H9 (cell line): ENCODE measurements around the gene ABHD15. TPM values are rescaled to one million over a fixed set of nuclear protein-coding genes. Genes with fewer than 3 reads are reported as not detected.

ENCODE experiments used
- DNase-seq: peaks from one replicate; pipeline ENCODE4 v3.0.0-alpha.2; 2017
- H2AFZ ChIP-seq: one replicate; pipeline ENCODE4 v1.6.1; 2013; ENCODE audit warnings: mild to moderate bottlenecking, low read length, control low read depth, moderate library complexity
- H2AK5ac ChIP-seq: 2 replicates; pipeline ENCODE4 v1.6.1; 2013; ENCODE audit warnings: low read length, control low read depth, mixed read lengths; ENCODE audit not compliant: insufficient read length
- H2BK120ac ChIP-seq: one replicate; pipeline ENCODE4 v1.6.1; 2013; ENCODE audit warnings: low read depth, mild to moderate bottlenecking, low read length, control low read depth, inconsistent platforms; ENCODE audit not compliant: poor library complexity, severe bottlenecking
- H2BK12ac ChIP-seq: 2 replicates; pipeline ENCODE4 v1.6.1; 2013; ENCODE audit warnings: low read length, control low read depth, mixed read lengths, low read depth; ENCODE audit not compliant: insufficient read length
- H2BK15ac ChIP-seq: 2 replicates; pipeline ENCODE4 v1.6.1; 2013; ENCODE audit warnings: low read depth, low read length, control low read depth
- H2BK20ac ChIP-seq: one replicate; pipeline ENCODE4 v1.6.1; 2013; ENCODE audit warnings: low read depth, mild to moderate bottlenecking, low read length, control low read depth, inconsistent platforms; ENCODE audit not compliant: poor library complexity, severe bottlenecking
- H2BK5ac ChIP-seq: 2 replicates; pipeline ENCODE4 v1.6.1; 2013; ENCODE audit warnings: low read length, control low read depth, mixed read lengths; ENCODE audit not compliant: insufficient read length
- H3K14ac ChIP-seq: 2 replicates; pipeline ENCODE4 v1.6.1; 2013; ENCODE audit warnings: low read length, control low read depth; ENCODE audit not compliant: insufficient read depth
- H3K18ac ChIP-seq: 2 replicates; pipeline ENCODE4 v1.6.1; 2013; ENCODE audit warnings: low read depth, mild to moderate bottlenecking, mixed read lengths, low read length, control low read depth; ENCODE audit not compliant: insufficient read length
- H3K23ac ChIP-seq: 2 replicates; pipeline ENCODE4 v1.6.1; 2013; ENCODE audit warnings: low read length, control low read depth, mixed read lengths, low read depth; ENCODE audit not compliant: insufficient read length
- H3K23me2 ChIP-seq: 2 replicates; pipeline ENCODE4 v1.6.1; 2013; ENCODE audit warnings: low read depth, mild to moderate bottlenecking, mixed read lengths, low read length, control low read depth; ENCODE audit not compliant: insufficient read length, poor library complexity, severe bottlenecking
- H3K27ac ChIP-seq: 2 replicates; pipeline ENCODE4 v1.5.1; 2013; ENCODE audit warnings: low read length, control low read depth, mixed read lengths, low read depth; ENCODE audit not compliant: insufficient read length
- H3K27me3 ChIP-seq: 2 replicates; pipeline ENCODE4 v1.6.1; 2013; ENCODE audit warnings: low read length, control low read depth, inconsistent platforms; ENCODE audit not compliant: insufficient read depth
- H3K4ac ChIP-seq: 2 replicates; pipeline ENCODE4 v1.6.1; 2013; ENCODE audit warnings: low read depth, mild to moderate bottlenecking, control low read depth, inconsistent platforms, low read length, moderate library complexity
- H3K4me1 ChIP-seq: 2 replicates; pipeline ENCODE4 v1.6.1; 2013; ENCODE audit warnings: low read length, control low read depth, inconsistent platforms; ENCODE audit not compliant: insufficient read depth
- H3K4me2 ChIP-seq: 2 replicates; pipeline ENCODE4 v1.6.1; 2013; ENCODE audit warnings: low read length, control low read depth, mixed read lengths; ENCODE audit not compliant: insufficient read length, insufficient read depth
- H3K56ac ChIP-seq: 2 replicates; pipeline ENCODE4 v1.6.1; 2013; ENCODE audit warnings: low read depth, mild to moderate bottlenecking, mixed read lengths, low read length, control low read depth; ENCODE audit not compliant: insufficient read length
- H3K79me1 ChIP-seq: 2 replicates; pipeline ENCODE4 v1.6.1; 2013; ENCODE audit warnings: low read depth, mild to moderate bottlenecking, moderate library complexity, low read length, control low read depth, inconsistent platforms; ENCODE audit not compliant: insufficient read depth, poor library complexity, severe bottlenecking
- H3K79me2 ChIP-seq: 2 replicates; pipeline ENCODE4 v1.6.1; 2013; ENCODE audit warnings: low read length, control low read depth, inconsistent platforms; ENCODE audit not compliant: insufficient read depth
- H3K9ac ChIP-seq: 2 replicates; pipeline ENCODE4 v1.6.1; 2013; ENCODE audit warnings: low read length, control low read depth, mixed read lengths; ENCODE audit not compliant: insufficient read length; ENCODE audit errors: extremely low read depth
- H3K9me3 ChIP-seq: one replicate; pipeline ENCODE4 v1.6.1; 2013; ENCODE audit warnings: low read depth, low read length, inconsistent platforms; ENCODE audit not compliant: control insufficient read depth
- H3T11ph ChIP-seq: one replicate; pipeline ENCODE4 v1.6.1; 2013; ENCODE audit warnings: mild to moderate bottlenecking, low read length, control low read depth, inconsistent platforms
- H4K20me1 ChIP-seq: one replicate; pipeline ENCODE4 v1.6.1; 2013; ENCODE audit not compliant: control insufficient read depth, insufficient read length, insufficient read depth
- H4K5ac ChIP-seq: 2 replicates; pipeline ENCODE4 v1.6.1; 2013; ENCODE audit warnings: low read depth, mild to moderate bottlenecking, mixed read lengths, low read length, control low read depth; ENCODE audit not compliant: insufficient read length
- H4K8ac ChIP-seq: replicated peaks from 2 replicates; pipeline ENCODE4 v1.6.1; 2013; ENCODE audit warnings: low read length, control low read depth, mixed read lengths, low read depth; ENCODE audit not compliant: insufficient read length
- H4K91ac ChIP-seq: 2 replicates; pipeline ENCODE4 v1.6.1; 2013; ENCODE audit warnings: low read depth, mild to moderate bottlenecking, moderate library complexity, mixed read lengths, low read length, control low read depth; ENCODE audit not compliant: insufficient read length
- H3K27ac Mint-ChIP-seq, 3 experiments: 2 replicates in 2 of 3; 3 replicates in 1 of 3; pipeline ENCODE4 v1.8.0; 2020 to 2021; ENCODE audit warnings: mixed read lengths in 3 of 3, mild to moderate bottlenecking in 1 of 3, moderate library complexity in 1 of 3
- H3K27me3 Mint-ChIP-seq: 2 replicates; pipeline ENCODE4 v1.8.0; 2021; ENCODE audit warnings: low read depth, mild to moderate bottlenecking, moderate library complexity, mixed read lengths
- H3K36me3 Mint-ChIP-seq, 3 experiments: 2 replicates in 2 of 3; 3 replicates in 1 of 3; pipeline ENCODE4 v1.8.0; 2020 to 2021; ENCODE audit warnings: low read depth in 3 of 3, mixed read lengths in 3 of 3; ENCODE audit not compliant: insufficient read depth in 1 of 3
- H3K4me1 Mint-ChIP-seq, 2 experiments: 2 replicates each; pipeline ENCODE4 v1.8.0; 2020; ENCODE audit warnings: mixed read lengths in 2 of 2
- H3K4me3 Mint-ChIP-seq, 2 experiments: 2 replicates in 1 of 2; 3 replicates in 1 of 2; pipeline ENCODE4 v1.8.0; 2020 to 2021; ENCODE audit warnings: mild to moderate bottlenecking in 2 of 2, mixed read lengths in 2 of 2, moderate library complexity in 1 of 2
- H3K9me3 Mint-ChIP-seq, 2 experiments: 2 replicates in 1 of 2; 3 replicates in 1 of 2; pipeline ENCODE4 v1.8.0; 2020; ENCODE audit warnings: mild to moderate bottlenecking in 2 of 2, mixed read lengths in 2 of 2, moderate library complexity in 1 of 2
- CTCF ChIP-seq: fragments of 200-600 bp; sonication (generic); conservative IDR thresholded peaks from 3 replicates; pipeline ENCODE4 v1.8.0; 2021; ENCODE audit warnings: antibody characterized with exemption, mild to moderate bottlenecking
- WGBS: extraction: QIAGEN DNeasy Blood & Tissue Kit; methylation state at CpG from one replicate; pipeline ENCODE4 v1.1.7; 2013; ENCODE audit warnings: missing lambda C conversion rate, low lambda C conversion rate, mixed read lengths; ENCODE audit not compliant: insufficient read length; ENCODE audit errors: extremely low coverage; 5-methylcytosine and 5-hydroxymethylcytosine counted together
- total RNA-seq: library from RNA; stranded (reverse); gene quantifications from 2 replicates; pipeline ENCODE4 v1.2.1, GENCODE V29; 2021

Gene ABHD15
- total RNA-seq, 1 experiment from 2014 or later, result 2.5 TPM

DNA sequence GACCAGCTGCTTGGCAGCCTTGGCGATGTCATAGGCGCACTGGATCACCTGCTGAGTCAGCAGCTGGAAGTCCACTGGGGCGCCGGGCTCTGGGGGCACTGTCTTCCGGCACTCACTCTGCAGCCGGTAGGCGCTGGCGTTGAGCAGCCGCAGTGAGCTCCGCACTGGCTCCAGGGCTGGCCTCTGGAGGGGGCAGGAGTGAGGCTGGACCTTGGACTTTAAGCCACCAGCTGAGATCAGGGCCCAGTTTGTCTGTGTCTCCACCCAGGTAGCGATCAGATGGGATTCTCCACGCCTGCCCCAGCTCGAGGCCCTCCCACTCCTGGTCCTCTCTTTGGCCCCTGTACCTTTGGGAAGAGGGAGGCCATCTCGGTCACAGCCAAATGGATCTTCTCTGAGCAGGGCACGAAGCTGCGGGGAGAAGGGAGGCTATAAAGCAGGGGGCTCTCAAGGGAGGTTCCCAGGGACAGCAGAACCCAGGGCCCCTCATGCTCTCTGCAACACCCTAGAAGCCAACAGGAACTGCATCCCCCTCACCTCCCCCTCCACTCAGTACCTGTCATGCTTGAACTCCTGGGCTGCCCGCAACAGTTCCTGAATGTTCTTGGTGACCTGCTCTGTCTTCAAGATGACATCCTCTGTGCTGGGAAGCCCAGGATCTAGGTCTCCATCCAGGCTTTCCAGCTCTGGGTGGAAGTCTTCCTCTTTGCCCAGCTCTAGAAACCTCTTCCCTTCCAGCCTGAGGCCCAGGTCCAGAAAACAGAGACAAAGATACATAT lies 8.1 kb upstream of the ABHD15 start:
- no peak overlapping the region for H2BK20ac ChIP-seq
- no peak overlapping the region for H3K14ac ChIP-seq
- H4K20me1 ChIP-seq, result peaks cover 2% of the 10 kb centered on the region
- no peak overlapping the region for H3K4me2 ChIP-seq
- peaks cover 0 to 9% of the 10 kb centered on the region in 2 experiments; a peak in 3 of 4 replicates for H3K4me1 Mint-ChIP-seq
- H3K36me3 Mint-ChIP-seq, result peaks cover 15 to 58% (median 45%) of the 10 kb centered on the region in 3 experiments
- no peak overlapping the region for H3K27ac Mint-ChIP-seq
- no peak overlapping the region for H4K5ac ChIP-seq
- H4K91ac ChIP-seq, result no peak overlapping the region
- no peak overlapping the region for H2AK5ac ChIP-seq
- no peaks in the 10 kb centered on the region for H3K9me3 Mint-ChIP-seq
- no peak overlapping the region; a peak in 1 of 5 replicates for H3K4me3 Mint-ChIP-seq
- H3K27me3 ChIP-seq, result no peaks in the 10 kb centered on the region
- no peak overlapping the region for H2BK12ac ChIP-seq
- H2BK15ac ChIP-seq, result no peak overlapping the region
- no peak for TF ChIP-seq CTCF
- H3K56ac ChIP-seq, result no peak overlapping the region
- no CpG with 5 or more reads among the region's 17 CpGs for WGBS
- no peaks in the 10 kb centered on the region for H3K9me3 ChIP-seq
- H2BK5ac ChIP-seq, result no peak overlapping the region
- no peak overlapping the region for H3K4ac ChIP-seq
- peaks cover 2% of the 10 kb centered on the region for H3K23me2 ChIP-seq
- no peak overlapping the region for H4K8ac ChIP-seq
- H2BK120ac ChIP-seq, result no peak overlapping the region
- H3K27ac ChIP-seq, result no peak overlapping the region
- H3K4me1 ChIP-seq, result no peaks in the 10 kb centered on the region
- no peak overlapping the region for H2AFZ ChIP-seq
- H3T11ph ChIP-seq, result no peak overlapping the region
- H3K27me3 Mint-ChIP-seq, result peaks cover 11% of the 10 kb centered on the region
- no peaks in the 10 kb centered on the region for H3K79me1 ChIP-seq
- no peaks in the 10 kb centered on the region for H3K79me2 ChIP-seq
- no peak overlapping the region for H3K18ac ChIP-seq
- no peak overlapping the region for H3K23ac ChIP-seq
- no peak overlapping the region for H3K9ac ChIP-seq
- DNase-seq, result peak; percentile 37
